Measurements from ENCODE around the gene TMBIM6. TPM values are rescaled to one million over a fixed set of nuclear protein-coding genes. Genes with fewer than 3 reads are reported as not detected.

Gene TMBIM6
- total and polyA plus RNA-seq, 9 of the 15 experiments (the other 6 are each of a cell fraction or from before 2014, with no cell fraction given): 147 to 1,288 (median 352) TPM

DNA sequence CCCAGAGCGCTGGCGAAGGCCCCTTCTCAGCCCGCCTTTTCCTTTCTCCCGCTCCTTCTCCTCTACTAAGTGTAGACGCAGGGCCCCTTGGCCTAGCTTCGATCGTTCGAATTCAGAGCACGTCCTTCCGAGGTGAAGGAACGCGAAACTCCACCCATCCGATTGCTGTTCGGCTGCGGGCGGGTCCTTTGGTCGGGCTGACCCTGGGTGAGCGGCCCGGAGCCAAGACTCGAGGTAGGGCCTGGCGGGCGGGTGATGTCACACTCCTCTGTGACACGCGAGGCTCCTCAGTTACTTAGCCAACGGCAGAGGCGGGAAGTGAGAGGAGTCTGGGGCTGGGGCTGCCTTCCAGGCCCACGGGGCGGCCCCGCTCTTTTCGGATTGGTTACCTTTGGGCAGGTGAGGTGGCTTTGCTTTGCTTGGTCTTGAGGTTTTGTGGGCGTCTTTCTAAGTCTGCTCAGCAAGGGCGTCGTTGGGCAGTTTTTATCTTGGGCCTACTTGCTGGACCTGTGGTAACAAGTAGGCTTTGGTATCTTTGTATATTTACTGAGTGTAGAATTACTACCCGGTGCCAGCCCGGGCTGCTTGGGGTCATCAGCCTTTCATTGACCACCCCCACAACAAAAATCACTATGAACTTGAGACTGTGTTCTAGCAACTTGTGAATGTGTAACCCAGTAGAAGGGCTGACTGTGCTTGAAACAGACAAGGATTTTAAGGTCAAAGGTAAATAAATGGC lies 694 bp downstream of the TMBIM6 start:
- peak overlapping the region; percentile 71 for H3K4me3 ChIP-seq
- H3K36me3 ChIP-seq (ENCODE audit: control insufficient read depth, insufficient read depth, low read length): peaks cover 34% of the 10 kb centered on the region
- H2AFZ ChIP-seq (ENCODE audit: low read depth, low read length): peak overlapping the region; percentile 94
- H4K20me1 ChIP-seq (replicated peaks; ENCODE audit: control insufficient read depth, insufficient read depth, low read length): peaks cover 36% of the 10 kb centered on the region
- BruUV-seq (replicated peaks): TSS peak; percentile 42
- peak overlapping the region; percentile 100 for H3K4me2 ChIP-seq (ENCODE audit: insufficient read depth, low read length)
- FAIRE-seq: no peak
- H3K79me2 ChIP-seq (ENCODE audit: control insufficient read depth, insufficient read depth, low read length): peaks cover 56% of the 10 kb centered on the region
- peak overlapping the region; percentile 99 for H3K27ac ChIP-seq (ENCODE audit: extremely low read depth, low read depth, low read length)
- H3K9ac ChIP-seq (ENCODE audit: insufficient read depth in 1 of 2, low read depth in 2 of 2, low read length in 2 of 2): peak overlapping the region; percentile 93 to 94
- DNase-seq (ENCODE audit: extremely low read depth in 1 of 4, low spot score in 3 of 4): peak; percentile 67 to 92 (median 75)
- ChIA-PET CTCF (ENCODE audit: low intra/inter-chr PET ratio) (interaction anchor here (0.7 to 0.9 kb wide), 2 partner anchors 8 to 97 kb away, joined by 3 read pairs; no protein-coding TSS in a partner anchor), POLR2A (interaction anchor here (0.5 to 2.2 kb wide), 51 partner anchors 8 to 439 kb away, joined by 3 to 21 read pairs (median 4); partner anchors contain the start of gene RACGAP1)
- H3K4me1 ChIP-seq (replicated peaks in 1 of 2; ENCODE audit: control insufficient read depth in 2 of 2, insufficient read depth in 2 of 2, low read length in 2 of 2): peaks cover 10 to 18% of the 10 kb centered on the region in 2 experiments
- intact Hi-C loops (cut with micrococcal nuclease): loop anchor here (1.0 to 2.0 kb wide), 3 partner anchors 35 to 86 kb away; partner anchors contain the start of genes FMNL3 and NCKAP5L
- H3K9me1 ChIP-seq (ENCODE audit: control insufficient read depth, insufficient read depth, low read length): peaks cover 4% of the 10 kb centered on the region
- H3K9me3 ChIP-seq (replicated peaks; ENCODE audit: control insufficient read depth, insufficient read depth, low read depth, low read length): 0 out of 2 replicates have a peak, but pooled peaks cover 2% of the 10 kb centered on the region
- under 1% methylated on average over 30 of the region's 35 CpGs for WGBS (ENCODE audit: insufficient coverage, low coverage, missing lambda C conversion rate)
- peak; percentile 87 for ATAC-seq
- no peaks in the 10 kb centered on the region for H3K27me3 ChIP-seq (ENCODE audit: control insufficient read depth in 2 of 2, insufficient read depth in 2 of 2, low read length in 2 of 2)
- in situ Hi-C loops (cut with MboI): no loop called here
- TF ChIP-seq ZBTB34 (CRISPR knock-in tag; IDR thresholded peaks at IDR 0.05): no peak
- TF ChIP-seq, protein P1, sequence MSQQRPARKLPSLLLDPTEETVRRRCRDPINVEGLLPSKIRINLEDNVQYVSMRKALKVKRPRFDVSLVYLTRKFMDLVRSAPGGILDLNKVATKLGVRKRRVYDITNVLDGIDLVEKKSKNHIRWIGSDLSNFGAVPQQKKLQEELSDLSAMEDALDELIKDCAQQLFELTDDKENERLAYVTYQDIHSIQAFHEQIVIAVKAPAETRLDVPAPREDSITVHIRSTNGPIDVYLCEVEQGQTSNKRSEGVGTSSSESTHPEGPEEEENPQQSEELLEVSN (IDR thresholded peaks at IDR 0.05; ENCODE audit: borderline replicate concordance in 1 of 2, extremely low read depth in 1 of 2, insufficient read depth in 1 of 2, insufficient read length in 1 of 2, low read depth in 1 of 2, low read length in 1 of 2, poor library complexity in 1 of 2, severe bottlenecking in 1 of 2): peak; percentile 61 to 87
- TF ChIP-seq ARID1B (IDR thresholded peaks at IDR 0.05): 0 out of 2 replicates have a peak, but pooled peaks have one; percentile 11
- TF ChIP-seq PCBP1 (IDR thresholded peaks at IDR 0.05; ENCODE audit: low read depth, low read length, poor library complexity, severe bottlenecking): no peak
- no peak for TF ChIP-seq CGGBP1 (CRISPR knock-in tag; IDR thresholded peaks at IDR 0.05)
- TF ChIP-seq, protein P2, sequence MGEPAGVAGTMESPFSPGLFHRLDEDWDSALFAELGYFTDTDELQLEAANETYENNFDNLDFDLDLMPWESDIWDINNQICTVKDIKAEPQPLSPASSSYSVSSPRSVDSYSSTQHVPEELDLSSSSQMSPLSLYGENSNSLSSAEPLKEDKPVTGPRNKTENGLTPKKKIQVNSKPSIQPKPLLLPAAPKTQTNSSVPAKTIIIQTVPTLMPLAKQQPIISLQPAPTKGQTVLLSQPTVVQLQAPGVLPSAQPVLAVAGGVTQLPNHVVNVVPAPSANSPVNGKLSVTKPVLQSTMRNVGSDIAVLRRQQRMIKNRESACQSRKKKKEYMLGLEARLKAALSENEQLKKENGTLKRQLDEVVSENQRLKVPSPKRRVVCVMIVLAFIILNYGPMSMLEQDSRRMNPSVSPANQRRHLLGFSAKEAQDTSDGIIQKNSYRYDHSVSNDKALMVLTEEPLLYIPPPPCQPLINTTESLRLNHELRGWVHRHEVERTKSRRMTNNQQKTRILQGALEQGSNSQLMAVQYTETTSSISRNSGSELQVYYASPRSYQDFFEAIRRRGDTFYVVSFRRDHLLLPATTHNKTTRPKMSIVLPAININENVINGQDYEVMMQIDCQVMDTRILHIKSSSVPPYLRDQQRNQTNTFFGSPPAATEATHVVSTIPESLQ (CRISPR knock-in tag; IDR thresholded peaks at IDR 0.05): peak; percentile 28; the same call in 1 of the 2 replicates
- TF ChIP-seq, protein P3, sequence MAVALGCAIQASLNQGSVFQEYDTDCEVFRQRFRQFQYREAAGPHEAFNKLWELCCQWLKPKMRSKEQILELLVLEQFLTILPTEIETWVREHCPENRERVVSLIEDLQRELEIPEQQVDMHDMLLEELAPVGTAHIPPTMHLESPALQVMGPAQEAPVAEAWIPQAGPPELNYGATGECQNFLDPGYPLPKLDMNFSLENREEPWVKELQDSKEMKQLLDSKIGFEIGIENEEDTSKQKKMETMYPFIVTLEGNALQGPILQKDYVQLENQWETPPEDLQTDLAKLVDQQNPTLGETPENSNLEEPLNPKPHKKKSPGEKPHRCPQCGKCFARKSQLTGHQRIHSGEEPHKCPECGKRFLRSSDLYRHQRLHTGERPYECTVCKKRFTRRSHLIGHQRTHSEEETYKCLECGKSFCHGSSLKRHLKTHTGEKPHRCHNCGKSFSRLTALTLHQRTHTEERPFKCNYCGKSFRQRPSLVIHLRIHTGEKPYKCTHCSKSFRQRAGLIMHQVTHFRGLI (CRISPR knock-in tag; IDR thresholded peaks at IDR 0.05): no peak
- TF ChIP-seq KDM5B (IDR thresholded peaks at IDR 0.05; ENCODE audit: insufficient replicate concordance, low read depth, low read length): peak; percentile 1
- TF ChIP-seq NR2C2 (CRISPR knock-in tag; IDR thresholded peaks at IDR 0.05): no peak
- TF ChIP-seq NR2C2 (tag; IDR thresholded peaks at IDR 0.05): peak; percentile 40
- peak; percentile 87 for TF ChIP-seq ATF7 (IDR thresholded peaks at IDR 0.05)
- no peak for TF ChIP-seq STAT5A (IDR thresholded peaks at IDR 0.05; ENCODE audit: borderline replicate concordance, low read length)
- TF ChIP-seq ZNF507 (tag; conservative IDR thresholded peaks at IDR 0.05): no peak

Data from K562 (cell line).